HUES64 (cell line): Measurements from ENCODE around the gene SUZ12.
"Not testable (repeated sequence)": the region's sequence is repeated elsewhere in the genome, so short reads cannot be mapped to it uniquely, and the experiment has no call there.

Source experiments
- H3K27ac ChIP-seq: 2 replicates; pipeline ENCODE4 v1.7.0; 2013; ENCODE audit warnings: low read depth, low read length, inconsistent platforms
- H3K27me3 ChIP-seq: 2 replicates; pipeline ENCODE4 v1.6.1; 2013; ENCODE audit warnings: mild to moderate bottlenecking, low read length; ENCODE audit not compliant: insufficient read depth
- H3K36me3 ChIP-seq: 2 replicates; pipeline ENCODE4 v1.6.1; 2013; ENCODE audit warnings: mild to moderate bottlenecking, low read length; ENCODE audit not compliant: insufficient read depth
- H3K4me1 ChIP-seq: 2 replicates; pipeline ENCODE4 v1.6.1; 2013; ENCODE audit warnings: mild to moderate bottlenecking, low read length, moderate library complexity; ENCODE audit not compliant: insufficient read depth
- H3K4me3 ChIP-seq: 2 replicates; pipeline ENCODE4 v1.5.1; 2013; ENCODE audit warnings: mild to moderate bottlenecking, low read length, moderate library complexity
- H3K9ac ChIP-seq: 2 replicates; pipeline ENCODE4 v1.6.1; 2013; ENCODE audit warnings: mild to moderate bottlenecking, low read depth, low read length
- H3K9me3 ChIP-seq: 2 replicates; pipeline ENCODE4 v1.6.1; 2013; ENCODE audit warnings: low read depth, low read length; ENCODE audit not compliant: insufficient read depth
- WGBS: fragments of 150-250, 120-280 bp; methylation state at CpG from one replicate; pipeline ENCODE4 v1.1.7; 2013; ENCODE audit warnings: missing lambda C conversion rate; 5-methylcytosine and 5-hydroxymethylcytosine counted together

The SUZ12 gene

GRCh38 chr17:31917065-31917529 is 19.7 kb upstream of the SUZ12 start:
- no peak overlapping the region for H3K27ac ChIP-seq
- 95% methylated on average over 45 of the region's 45 CpGs for WGBS
- no peaks in the 10 kb centered on the region for H3K36me3 ChIP-seq
- 0 out of 2 replicates have a peak, but pooled peaks cover 2% of the 10 kb centered on the region for H3K4me1 ChIP-seq
- H3K27me3 ChIP-seq = no peaks in the 10 kb centered on the region
- H3K4me3 ChIP-seq = no peak overlapping the region
- H3K9me3 ChIP-seq = 0 out of 2 replicates have a peak, but pooled peaks cover 4% of the 10 kb centered on the region
- no peak overlapping the region for H3K9ac ChIP-seq

GRCh38 chr17:31917721-31918120 is 19.1 kb upstream of the SUZ12 start:
- 96% methylated on average over 13 of the region's 13 CpGs for WGBS

GRCh38 chr17:31918701-31919128 is 18.1 kb upstream of the SUZ12 start:
- Histone ChIP-seq H3K4me3 (no peak overlapping the region), H3K9ac (no peak overlapping the region), H3K4me1 (0 out of 2 replicates have a peak, but pooled peaks cover 2% of the 10 kb centered on the region), H3K27ac (no peak overlapping the region), H3K36me3 (no peaks in the 10 kb centered on the region), H3K27me3 (no peaks in the 10 kb centered on the region), H3K9me3 (0 out of 2 replicates have a peak, but pooled peaks cover 4% of the 10 kb centered on the region)
- 82% methylated on average over 4 of the region's 4 CpGs for WGBS

More at GRCh38 chr17:31917721-31918120, 19.1 kb upstream of the SUZ12 start:
- H3K9ac ChIP-seq, H3K36me3 ChIP-seq, H3K27me3 ChIP-seq, H3K9me3 ChIP-seq, H3K4me3 ChIP-seq, H3K27ac ChIP-seq, H3K4me1 ChIP-seq: not testable (repeated sequence)

GRCh38 chr17:31919802-31920525 is 16.8 kb upstream of the SUZ12 start:
- no peak overlapping the region for H3K9ac ChIP-seq
- 89% methylated on average over 9 of the region's 10 CpGs for WGBS
- H3K9me3 ChIP-seq = 0 out of 2 replicates have a peak, but pooled peaks cover 4% of the 10 kb centered on the region
- no peak overlapping the region for H3K4me3 ChIP-seq
- no peak overlapping the region for H3K27ac ChIP-seq
- no peaks in the 10 kb centered on the region for H3K27me3 ChIP-seq
- no peaks in the 10 kb centered on the region for H3K36me3 ChIP-seq
- H3K4me1 ChIP-seq = 0 out of 2 replicates have a peak, but pooled peaks cover 2% of the 10 kb centered on the region

- Histone ChIP-seq H3K27ac (no peak overlapping the region), H3K36me3 (no peaks in the 10 kb centered on the region), H3K9ac (no peak overlapping the region), H3K9me3 (no peaks in the 10 kb centered on the region), H3K4me3 (no peak overlapping the region), H3K4me1 (no peaks in the 10 kb centered on the region), H3K27me3 (no peaks in the 10 kb centered on the region)
- 95% methylated on average over 4 of the region's 5 CpGs for WGBS
Measured at GRCh38 chr17:31926100-31926729, 10.6 kb upstream of the SUZ12 start.

- no peaks in the 10 kb centered on the region for H3K9me3 ChIP-seq
- H3K9ac ChIP-seq = no peak overlapping the region
- H3K4me3 ChIP-seq = no peak overlapping the region
- no peaks in the 10 kb centered on the region for H3K36me3 ChIP-seq
- no peaks in the 10 kb centered on the region for H3K27me3 ChIP-seq
- H3K4me1 ChIP-seq = no peaks in the 10 kb centered on the region
- no peak overlapping the region for H3K27ac ChIP-seq
- 78% methylated on average over 1 of the region's 1 CpG for WGBS
Measured at GRCh38 chr17:31931756-31932155, 5.1 kb upstream of the SUZ12 start.

GRCh38 chr17:31935512-31935911 is 1.3 kb upstream of the SUZ12 start:
- no peak overlapping the region for H3K27ac ChIP-seq
- H3K4me3 ChIP-seq = no peak overlapping the region
- H3K9me3 ChIP-seq = no peaks in the 10 kb centered on the region
- no peaks in the 10 kb centered on the region for H3K4me1 ChIP-seq
- H3K9ac ChIP-seq = no peak overlapping the region
- WGBS = 91% methylated on average over 5 of the region's 5 CpGs
- no peaks in the 10 kb centered on the region for H3K27me3 ChIP-seq
- peaks cover 6% of the 10 kb centered on the region for H3K36me3 ChIP-seq

GRCh38 chr17:31937926-31938641 is 1.3 kb downstream of the SUZ12 start:
- H3K4me3 ChIP-seq = peak overlapping the region; percentile 58
- not testable (repeated sequence) for H3K4me1 ChIP-seq, H3K9me3 ChIP-seq, H3K27ac ChIP-seq, H3K27me3 ChIP-seq
- 4% methylated on average over 6 of the region's 12 CpGs for WGBS
- H3K9ac ChIP-seq = peak overlapping the region; percentile 35; the same call in 1 of the 2 replicates
- H3K36me3 ChIP-seq = peaks cover 23% of the 10 kb centered on the region

- not testable (repeated sequence) for H3K4me3 ChIP-seq
- 99% methylated on average over 8 of the region's 11 CpGs for WGBS
Measured at GRCh38 chr17:31941916-31942315, 5.1 kb downstream of the SUZ12 start.

GRCh38 chr17:31942396-31942795 is 5.6 kb downstream of the SUZ12 start:
- not testable (repeated sequence) for H3K9ac ChIP-seq, H3K27ac ChIP-seq, H3K9me3 ChIP-seq, H3K4me1 ChIP-seq, H3K4me3 ChIP-seq, H3K27me3 ChIP-seq
- peaks cover 58% of the 10 kb centered on the region for H3K36me3 ChIP-seq
- WGBS = 97% methylated on average over 7 of the region's 7 CpGs

More at GRCh38 chr17:31941916-31942315, 5.1 kb downstream of the SUZ12 start:
- not testable (repeated sequence) for H3K9ac ChIP-seq, H3K27me3 ChIP-seq, H3K27ac ChIP-seq, H3K9me3 ChIP-seq, H3K4me1 ChIP-seq
- H3K36me3 ChIP-seq = peaks cover 53% of the 10 kb centered on the region

GRCh38 chr17:31951953-31952352 is 15.1 kb downstream of the SUZ12 start:
- not testable (repeated sequence) for H3K4me1 ChIP-seq, H3K27me3 ChIP-seq, H3K9me3 ChIP-seq, H3K9ac ChIP-seq, H3K27ac ChIP-seq, H3K4me3 ChIP-seq
- WGBS = 98% methylated on average over 3 of the region's 3 CpGs
- H3K36me3 ChIP-seq = peaks cover 81% of the 10 kb centered on the region
